ENCODE measurements around the gene GPR108. TPM values are rescaled to one million over a fixed set of nuclear protein-coding genes. Genes with fewer than 3 reads are reported as not detected.
"Not testable (repeated sequence)": the region's sequence is repeated elsewhere in the genome, so short reads cannot be mapped to it uniquely, and the experiment has no call there.

Gene GPR108
- total RNA-seq, 1 experiment from 2014 or later, result 39.4 TPM

DNA sequence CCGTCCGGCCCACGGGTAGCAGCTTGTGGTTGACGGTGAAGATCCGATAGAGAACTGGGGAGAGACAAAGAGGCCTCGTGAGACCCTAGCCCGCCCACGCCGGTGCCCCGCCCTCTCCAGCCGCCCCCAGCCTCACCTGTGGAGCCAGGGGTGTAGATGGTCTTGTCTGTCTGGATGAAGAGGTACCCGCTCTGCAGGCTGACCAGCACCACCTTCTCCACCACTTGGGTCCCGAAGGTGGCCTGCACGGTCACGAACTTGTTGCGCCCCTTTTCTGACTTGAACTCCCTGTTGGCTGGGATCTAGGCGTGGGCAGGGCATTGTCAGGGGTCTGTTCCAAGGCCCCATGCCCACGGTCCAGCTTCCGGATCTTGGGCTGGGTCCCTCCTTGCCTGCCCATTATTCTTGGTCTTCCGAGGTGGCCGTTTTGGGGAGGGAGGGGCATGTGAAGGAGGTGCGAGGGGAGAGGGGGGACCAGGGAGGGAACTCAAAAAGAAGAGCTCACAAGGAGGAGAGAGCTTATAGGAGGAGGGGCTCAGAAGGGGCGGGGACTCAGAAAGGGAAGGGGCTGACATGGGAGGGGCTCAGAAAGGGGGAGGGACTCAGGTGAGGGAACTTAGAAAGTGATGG, 19.2 kb downstream of the GPR108 start:
- DNase-seq, result no peak
- Histone ChIP-seq H3K27me3 (no peaks in the 10 kb centered on the region), H3K9me3 (no peaks in the 10 kb centered on the region), H3K4me3 (no peak overlapping the region), H3K36me3 (no peaks in the 10 kb centered on the region)

- H3K27me3 ChIP-seq, result no peaks in the 10 kb centered on the region
- no peak for DNase-seq
- H3K9me3 ChIP-seq, result no peaks in the 10 kb centered on the region
- H3K36me3 ChIP-seq, result no peaks in the 10 kb centered on the region
- H3K4me3 ChIP-seq, result no peak overlapping the region
Measured at GRCh38 chr19:6717441-6717971, 19.9 kb downstream of the GPR108 start.

GRCh38 chr19:6717036-6717435, 20.3 kb downstream of the GPR108 start:
- Histone ChIP-seq H3K27me3 (no peaks in the 10 kb centered on the region), H3K9me3 (no peaks in the 10 kb centered on the region), H3K36me3 (no peaks in the 10 kb centered on the region), H3K4me3 (no peak overlapping the region)
- DNase-seq, result no peak

DNA sequence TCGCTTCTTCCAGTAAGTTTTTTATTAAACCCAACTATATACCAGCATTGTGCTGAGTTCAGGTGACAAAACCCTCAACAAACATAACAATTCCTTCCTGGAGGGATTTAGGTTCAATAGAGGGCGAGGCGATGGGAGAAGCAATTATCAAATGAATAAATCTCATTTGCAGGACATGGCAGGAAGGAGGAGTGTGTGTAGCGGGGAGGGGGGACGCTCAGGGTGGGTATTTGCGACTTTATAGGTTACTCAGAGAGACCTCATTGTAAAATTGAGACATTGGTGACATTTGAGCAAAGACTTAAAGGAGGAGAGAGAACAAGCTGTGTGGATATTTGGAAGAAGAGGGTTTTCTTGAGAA, 20.8 kb downstream of the GPR108 start:
- no peak for DNase-seq
- Histone ChIP-seq H3K4me3 (no peak overlapping the region), H3K27me3 (no peaks in the 10 kb centered on the region), H3K9me3 (no peaks in the 10 kb centered on the region), H3K36me3 (no peaks in the 10 kb centered on the region)

GRCh38 chr19:6714749-6715555, 22.4 kb downstream of the GPR108 start:
- no peak for DNase-seq
- no peaks in the 10 kb centered on the region for H3K36me3 ChIP-seq
- no peaks in the 10 kb centered on the region for H3K9me3 ChIP-seq
- no peaks in the 10 kb centered on the region for H3K27me3 ChIP-seq
- no peak overlapping the region for H3K4me3 ChIP-seq

DNA sequence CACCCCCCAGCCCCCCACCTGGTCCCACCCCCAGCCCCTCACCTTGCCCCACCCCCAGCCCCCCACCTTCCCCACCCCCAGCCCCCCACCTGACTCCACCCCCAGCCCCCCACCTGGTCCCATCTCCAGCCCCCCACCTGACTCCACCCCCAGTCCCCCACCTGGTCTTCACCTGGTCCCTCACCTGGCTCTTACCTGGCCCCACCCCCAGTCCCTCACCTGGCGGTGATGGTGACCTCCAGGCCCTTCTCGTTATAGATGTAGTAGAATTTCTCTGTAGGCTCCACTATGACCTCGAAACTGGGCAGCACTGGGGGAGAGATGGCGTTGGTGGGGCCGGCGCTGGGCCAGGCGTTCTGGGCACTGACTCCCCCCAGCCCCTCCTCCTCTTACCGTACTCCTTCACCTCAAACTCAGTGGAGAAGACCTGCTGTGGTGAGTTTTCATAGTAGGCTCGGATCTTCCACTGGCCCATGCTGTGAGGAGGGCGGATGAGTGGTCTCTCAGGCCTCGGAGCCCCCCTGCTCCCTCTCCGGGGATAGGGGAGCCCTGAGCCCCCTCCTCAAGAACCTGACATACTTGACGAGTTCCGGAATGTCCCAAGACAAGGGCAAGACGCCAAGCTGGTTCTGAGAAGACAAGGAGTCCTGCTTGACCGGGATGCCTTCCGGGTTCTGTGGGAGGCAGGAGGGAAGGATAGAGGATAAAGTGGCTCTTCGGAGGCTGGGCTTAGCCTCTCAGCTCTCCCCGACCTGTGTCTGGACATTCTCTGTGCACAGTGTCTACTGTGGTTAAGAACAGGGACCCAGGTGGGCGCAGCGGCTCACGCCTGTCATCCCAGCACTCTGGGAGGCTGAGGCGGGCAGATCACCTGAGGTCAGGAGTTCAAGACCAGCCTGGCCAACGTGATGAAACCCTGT, 23.3 kb downstream of the GPR108 start:
- H3K9me3 ChIP-seq, result no peaks in the 10 kb centered on the region

DNA sequence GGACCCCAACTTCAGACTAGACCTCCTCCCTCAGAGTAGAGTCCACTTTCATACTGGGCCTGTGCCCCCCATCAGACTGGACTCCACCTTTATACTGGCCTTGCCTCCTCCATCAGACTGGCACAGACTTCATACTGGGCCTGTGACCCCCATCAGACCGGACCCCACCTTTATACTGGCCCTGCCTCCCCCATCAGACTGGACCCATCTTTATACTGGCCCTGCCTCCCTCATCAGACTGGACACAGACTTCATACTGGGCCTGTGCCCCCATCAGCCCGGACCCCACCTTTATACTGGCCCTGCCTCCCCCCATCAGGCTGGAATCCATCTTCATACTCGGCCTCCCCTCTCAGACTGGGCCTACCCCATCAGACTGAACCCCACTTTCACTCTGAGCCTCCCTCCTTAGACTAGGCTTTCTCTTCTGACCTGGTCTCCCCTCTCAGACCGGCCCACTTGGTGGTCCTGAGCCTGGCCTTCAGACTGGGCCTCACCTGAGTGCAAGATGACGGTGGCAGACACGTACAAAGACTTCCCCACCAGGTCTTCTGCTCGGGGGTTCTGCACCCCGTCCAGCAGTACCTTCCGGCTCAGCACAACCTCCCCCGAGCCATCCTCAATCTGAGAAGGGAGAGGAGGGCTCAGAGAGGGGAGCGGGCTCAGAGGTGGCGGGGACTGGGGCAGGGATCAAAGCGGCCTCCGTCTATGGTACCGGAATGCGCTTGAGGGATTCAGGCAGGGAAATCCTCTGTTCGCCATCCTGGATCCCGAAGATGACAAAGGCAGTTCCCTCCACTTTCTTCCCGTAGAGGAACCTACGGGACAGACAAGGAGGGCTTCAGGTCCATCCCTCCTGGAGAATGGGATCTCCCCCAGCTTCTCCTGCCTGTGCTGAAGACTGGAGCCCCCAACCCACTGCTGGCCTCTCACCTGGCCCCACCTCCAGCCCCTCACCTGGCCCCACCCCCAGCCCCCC, 24.4 kb downstream of the GPR108 start:
- no peak for DNase-seq
- Histone ChIP-seq H3K36me3 (no peaks in the 10 kb centered on the region), H3K4me3 (no peak overlapping the region), H3K27me3 (no peaks in the 10 kb centered on the region), H3K9me3 (no peaks in the 10 kb centered on the region)

More for the DNA sequence above, 23.3 kb downstream of the GPR108 start:
- DNase-seq, result no peak
- no peaks in the 10 kb centered on the region for H3K36me3 ChIP-seq
- no peaks in the 10 kb centered on the region for H3K27me3 ChIP-seq
- H3K4me3 ChIP-seq, result no peak overlapping the region

DNA sequence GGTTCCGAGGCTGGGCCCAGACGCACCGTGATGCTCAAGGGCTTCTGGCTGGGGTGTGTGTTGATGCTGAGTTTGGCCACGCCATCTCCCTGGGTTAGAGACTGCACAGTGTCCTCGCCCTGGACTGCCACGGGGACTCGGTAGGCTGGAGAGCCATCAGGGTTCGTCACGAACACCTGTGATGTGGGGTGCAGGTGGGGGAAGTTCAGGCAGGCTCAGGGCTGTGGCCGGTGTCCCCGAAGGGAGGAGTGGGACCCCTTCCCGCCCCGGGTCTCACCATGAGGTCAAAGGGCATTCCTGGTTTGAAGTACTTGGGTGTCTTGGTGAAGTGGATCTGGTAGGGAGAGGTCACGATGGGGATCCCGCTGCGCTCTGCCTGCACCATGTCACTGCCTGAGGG, 25.1 kb downstream of the GPR108 start:
- Histone ChIP-seq H3K4me3 (no peak overlapping the region), H3K9me3 (no peaks in the 10 kb centered on the region), H3K36me3 (no peaks in the 10 kb centered on the region), H3K27me3 (no peaks in the 10 kb centered on the region)
- no peak for DNase-seq

- Histone ChIP-seq H3K27me3 (no peaks in the 10 kb centered on the region), H3K9me3 (no peaks in the 10 kb centered on the region), H3K36me3 (no peaks in the 10 kb centered on the region), H3K4me3 (no peak overlapping the region)
- no peak for DNase-seq
Measured at GRCh38 chr19:6711605-6712004, 25.8 kb downstream of the GPR108 start.

DNA sequence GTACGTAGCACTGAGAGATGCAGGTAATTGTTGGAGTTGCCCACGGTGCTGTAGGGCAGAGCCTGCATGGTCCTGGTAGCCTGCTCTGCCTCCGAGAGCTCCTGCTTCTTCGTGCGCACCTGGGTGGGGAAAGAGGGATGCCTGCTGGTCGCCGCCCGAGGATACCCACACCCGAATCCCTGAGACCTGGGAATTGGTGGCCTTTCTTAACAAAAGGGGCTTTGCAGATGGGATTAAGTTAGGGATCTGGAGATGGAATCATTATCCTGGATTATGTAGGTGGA, 26.4 kb downstream of the GPR108 start:
- no peaks in the 10 kb centered on the region for H3K36me3 ChIP-seq
- DNase-seq, result no peak
- no peak overlapping the region for H3K4me3 ChIP-seq
- H3K27me3 ChIP-seq, result no peaks in the 10 kb centered on the region
- H3K9me3 ChIP-seq, result no peaks in the 10 kb centered on the region

GRCh38 chr19:6710273-6711077, 26.9 kb downstream of the GPR108 start:
- H3K36me3 ChIP-seq, result no peaks in the 10 kb centered on the region
- H3K9me3 ChIP-seq, result no peaks in the 10 kb centered on the region
- no peak for DNase-seq

DNA sequence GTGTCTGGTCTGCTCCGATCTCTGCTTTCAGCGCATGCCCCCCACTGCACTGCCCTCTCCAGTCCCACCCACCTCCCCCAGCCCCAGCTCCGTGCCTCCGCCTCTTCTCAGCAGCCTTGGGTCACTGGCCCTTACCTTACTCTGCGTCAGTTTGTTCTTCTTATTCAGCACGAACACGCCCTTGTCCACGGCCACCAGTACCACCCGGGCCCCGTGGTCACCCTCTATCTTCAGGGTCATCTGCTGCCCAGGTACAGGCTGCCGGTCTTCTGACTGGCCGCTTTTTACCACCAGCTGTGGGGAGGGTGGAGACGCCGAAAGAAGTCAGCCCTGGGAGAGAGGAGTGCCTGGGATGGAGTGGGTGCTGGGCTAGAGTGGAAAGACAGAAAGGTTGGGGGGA, 27.8 kb downstream of the GPR108 start:
- Histone ChIP-seq H3K9me3 (no peaks in the 10 kb centered on the region), H3K4me3 (no peak overlapping the region), H3K36me3 (no peaks in the 10 kb centered on the region), H3K27me3 (no peaks in the 10 kb centered on the region)
- DNase-seq, result no peak

More at GRCh38 chr19:6710273-6711077, 26.9 kb downstream of the GPR108 start:
- Histone ChIP-seq H3K4me3 (no peak overlapping the region), H3K27me3 (no peaks in the 10 kb centered on the region)

- not testable (repeated sequence) for H3K9me3 ChIP-seq, H3K4me3 ChIP-seq, H3K36me3 ChIP-seq, DNase-seq, H3K27me3 ChIP-seq
Measured at GRCh38 chr19:6708913-6709312, 28.5 kb downstream of the GPR108 start.

DNA sequence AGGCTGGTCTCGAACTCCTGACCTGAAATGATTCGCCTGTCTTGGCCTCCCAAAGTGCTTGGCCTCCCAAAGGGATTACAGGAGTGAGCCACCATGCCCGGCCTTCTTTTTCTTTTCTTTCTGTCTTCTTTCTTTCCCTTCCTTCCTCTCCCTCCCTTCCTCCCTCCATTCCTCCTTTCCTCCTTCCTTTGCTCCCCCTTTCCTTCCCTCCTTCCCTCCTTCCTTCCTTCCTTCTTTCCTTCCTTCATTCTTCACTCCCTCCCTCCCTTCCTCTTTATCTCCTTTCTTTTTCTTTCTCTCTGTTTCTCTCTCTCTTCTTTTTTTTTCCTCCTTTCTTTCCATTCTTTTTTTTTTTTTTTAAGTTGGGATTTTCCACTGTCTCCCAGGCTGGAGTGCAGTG, 29.0 kb downstream of the GPR108 start:
- H3K27me3 ChIP-seq, result no peaks in the 10 kb centered on the region
- no peaks in the 10 kb centered on the region for H3K9me3 ChIP-seq
- H3K4me3 ChIP-seq, result no peak overlapping the region
- no peaks in the 10 kb centered on the region for H3K36me3 ChIP-seq
- DNase-seq, result no peak

DNA sequence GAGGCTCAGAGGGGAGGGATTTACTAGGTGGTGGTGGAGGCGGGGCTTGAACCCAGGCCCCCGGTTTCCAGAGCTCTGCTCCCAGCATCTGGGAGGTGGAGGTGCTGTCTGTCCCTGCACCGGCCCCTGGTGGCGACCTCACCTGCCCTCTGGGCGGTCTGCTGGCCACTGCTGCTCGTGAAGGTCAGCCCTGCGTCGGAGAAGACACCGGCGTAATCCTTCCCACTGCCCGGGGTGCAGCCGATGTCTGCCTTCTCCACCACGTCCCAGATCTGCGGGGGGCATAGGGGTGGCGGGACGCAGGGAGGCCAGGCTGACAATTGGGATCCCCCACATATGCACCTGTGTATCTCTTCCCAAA, 29.7 kb downstream of the GPR108 start:
- no peaks in the 10 kb centered on the region for H3K9me3 ChIP-seq
- H3K27me3 ChIP-seq, result no peaks in the 10 kb centered on the region
- DNase-seq, result no peak
- H3K36me3 ChIP-seq, result no peaks in the 10 kb centered on the region
- no peak overlapping the region for H3K4me3 ChIP-seq
